Activated T-cell treated with anti-CD3 and anti-CD28 coated beads, Interleukin-2, amount 50 U/mL, for 72 hours (primary cell): ENCODE data around the gene CDR2L. TPM values are rescaled to one million over a fixed set of nuclear protein-coding genes. Genes with fewer than 3 reads are reported as not detected.
"Not testable (repeated sequence)": the region's sequence is repeated elsewhere in the genome, so short reads cannot be mapped to it uniquely, and the experiment has no call there.

ENCODE experiments used
- ATAC-seq, 2 donors: fragments of 150-1000 bp; cut with Tn5 transposase; replicated peaks in 1 of 2; 2 replicates each; pipeline ENCODE4 v1.10.0; 2021; ENCODE audit warnings: moderate library complexity in 2 of 2, mild to moderate bottlenecking in 1 of 2
- DNase-seq, 2 donors: peaks; one replicate each; pipeline ENCODE4 v3.0.0; 2021 to 2022; ENCODE audit warnings: mixed read lengths in 1 of 2
- H3K27ac Mint-ChIP-seq: one replicate; pipeline ENCODE4 v1.8.0; 2022; ENCODE audit warnings: mild to moderate bottlenecking, moderate library complexity, mixed read lengths
- H3K27me3 Mint-ChIP-seq: one replicate; pipeline ENCODE4 v1.8.0; 2022; ENCODE audit warnings: low read depth, mixed read lengths
- H3K36me3 Mint-ChIP-seq, 2 donors: one replicate each; pipeline ENCODE4 v1.8.0; 2022; ENCODE audit warnings: mixed read lengths in 2 of 2, mild to moderate bottlenecking in 1 of 2; ENCODE audit not compliant: insufficient read depth in 2 of 2
- H3K4me1 Mint-ChIP-seq: one replicate; pipeline ENCODE4 v1.8.0; 2022; ENCODE audit warnings: low read depth, mixed read lengths
- H3K4me3 Mint-ChIP-seq, 2 donors: one replicate each; pipeline ENCODE4 v1.8.0; 2022; ENCODE audit warnings: mild to moderate bottlenecking in 2 of 2, mixed read lengths in 2 of 2, moderate library complexity in 2 of 2
- H3K9me3 Mint-ChIP-seq, 2 donors: one replicate each; pipeline ENCODE4 v1.8.0; 2022; ENCODE audit warnings: mixed read lengths in 2 of 2
- total RNA-seq, 2 donors: library from RNA; stranded (reverse); gene quantifications; one replicate each; pipeline ENCODE4 v1.2.3, GENCODE V29; 2022

Gene CDR2L
- total RNA-seq, 2 donors from 2014 or later = 0.56 to 0.72 TPM

DNA sequence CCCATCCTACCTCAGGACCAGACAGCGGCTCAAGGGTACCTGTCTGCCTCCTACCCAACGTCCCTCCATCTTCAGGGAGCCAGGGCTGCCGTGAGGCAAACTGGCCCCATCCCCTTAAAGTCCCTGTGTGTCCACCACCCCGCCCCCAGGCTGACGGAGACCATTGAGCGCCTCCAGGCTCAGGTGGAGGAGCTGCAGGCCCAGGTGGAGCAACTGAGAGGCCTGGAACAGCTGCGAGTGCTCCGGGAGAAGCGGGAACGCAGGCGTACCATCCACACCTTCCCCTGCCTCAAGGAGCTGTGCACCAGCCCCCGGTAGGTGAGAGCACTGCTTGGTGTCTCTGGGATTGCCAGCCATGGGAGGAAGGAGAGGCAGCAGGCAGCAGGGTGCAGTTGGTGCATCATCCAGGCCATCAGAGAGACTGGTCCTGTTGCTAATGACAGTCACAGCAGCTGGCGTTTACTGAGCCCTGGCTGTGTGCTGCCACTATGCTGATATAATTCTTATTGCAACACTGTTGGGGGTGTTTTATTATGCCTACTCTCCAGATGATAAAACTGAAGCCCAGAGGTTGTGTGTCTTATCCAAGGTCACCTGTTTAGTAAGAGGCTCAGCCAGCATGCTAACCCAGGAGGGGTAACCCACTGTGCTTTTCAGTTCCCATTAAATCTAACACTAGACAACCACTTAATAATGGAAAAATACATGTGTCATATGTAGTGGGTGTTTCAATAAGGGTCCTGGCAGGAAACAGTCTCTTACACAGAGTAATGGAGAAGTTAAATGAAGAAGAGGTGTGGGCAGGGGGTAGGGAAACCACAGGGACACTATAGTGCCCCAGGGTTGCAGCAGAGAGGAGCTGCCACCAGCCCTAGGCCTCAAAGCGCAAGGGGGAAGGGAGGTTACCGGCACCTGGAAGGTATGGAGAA lies 14.7 kb downstream of the CDR2L start:
- Mint-ChIP-seq H3K4me3 (no peak overlapping the region), H3K4me1 (no peaks in the 10 kb centered on the region), H3K36me3 (no peaks in the 10 kb centered on the region), H3K9me3 (no peaks in the 10 kb centered on the region), H3K27ac (no peak overlapping the region), H3K27me3 (no peaks in the 10 kb centered on the region)
- no peak for DNase-seq
- ATAC-seq = no peak

DNA sequence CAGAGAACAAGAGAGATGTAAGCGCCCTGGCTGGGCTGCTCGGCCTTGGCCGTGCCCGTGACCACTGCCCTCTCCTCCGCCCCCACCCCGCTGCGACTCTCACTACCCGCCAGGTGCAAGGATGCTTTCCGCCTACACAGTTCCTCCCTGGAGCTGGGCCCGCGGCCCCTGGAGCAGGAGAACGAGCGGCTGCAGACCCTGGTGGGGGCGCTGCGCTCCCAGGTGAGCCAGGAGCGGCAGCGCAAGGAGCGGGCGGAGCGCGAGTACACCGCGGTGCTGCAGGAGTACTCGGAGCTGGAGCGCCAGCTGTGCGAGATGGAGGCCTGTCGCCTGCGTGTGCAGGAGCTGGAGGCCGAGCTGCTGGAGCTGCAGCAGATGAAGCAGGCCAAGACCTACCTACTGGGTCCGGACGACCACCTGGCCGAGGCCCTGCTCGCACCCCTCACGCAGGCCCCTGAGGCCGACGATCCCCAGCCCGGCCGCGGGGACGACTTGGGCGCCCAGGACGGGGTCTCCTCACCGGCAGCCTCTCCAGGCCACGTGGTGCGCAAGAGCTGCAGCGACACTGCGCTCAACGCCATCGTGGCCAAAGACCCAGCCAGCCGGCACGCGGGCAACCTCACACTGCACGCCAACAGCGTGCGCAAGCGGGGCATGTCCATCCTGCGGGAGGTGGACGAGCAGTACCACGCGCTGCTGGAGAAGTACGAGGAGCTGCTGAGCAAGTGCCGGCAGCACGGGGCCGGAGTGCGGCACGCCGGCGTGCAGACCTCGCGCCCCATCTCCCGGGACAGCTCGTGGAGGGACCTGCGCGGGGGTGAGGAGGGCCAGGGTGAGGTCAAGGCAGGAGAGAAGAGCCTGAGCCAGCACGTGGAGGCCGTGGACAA lies 15.9 kb downstream of the CDR2L start:
- no peaks in the 10 kb centered on the region for H3K4me1 Mint-ChIP-seq
- H3K9me3 Mint-ChIP-seq = no peaks in the 10 kb centered on the region
- H3K27ac Mint-ChIP-seq = no peak overlapping the region

DNA sequence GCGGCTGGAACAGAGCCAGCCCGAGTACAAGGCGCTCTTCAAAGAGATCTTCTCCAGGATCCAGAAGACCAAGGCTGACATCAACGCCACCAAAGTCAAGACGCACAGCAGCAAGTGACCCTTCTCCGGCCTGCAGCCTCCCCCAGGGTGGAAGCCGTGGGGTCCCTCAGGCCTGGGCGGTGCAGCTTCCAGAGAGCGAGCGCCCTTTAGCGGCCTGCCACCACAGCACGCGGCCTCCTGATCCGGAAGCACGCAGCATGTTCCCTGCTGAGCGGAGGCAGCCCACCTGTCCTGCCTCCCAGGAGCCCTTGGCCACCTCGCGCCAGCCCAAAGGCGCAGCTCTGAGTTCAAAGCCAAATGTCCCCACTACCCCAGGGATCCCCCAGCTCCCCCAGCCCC lies 16.5 kb downstream of the CDR2L start:
- no peaks in the 10 kb centered on the region for H3K9me3 Mint-ChIP-seq
- H3K4me3 Mint-ChIP-seq = no peak overlapping the region
- H3K27ac Mint-ChIP-seq = no peak overlapping the region
- H3K36me3 Mint-ChIP-seq = no peaks in the 10 kb centered on the region
- H3K27me3 Mint-ChIP-seq = no peaks in the 10 kb centered on the region
- no peaks in the 10 kb centered on the region for H3K4me1 Mint-ChIP-seq
- ATAC-seq (no peak), DNase-seq (no peak)

More for the DNA sequence above, 15.9 kb downstream of the CDR2L start:
- H3K36me3 Mint-ChIP-seq = no peaks in the 10 kb centered on the region
- DNase-seq (no peak), ATAC-seq (no peak)
- H3K4me3 Mint-ChIP-seq = no peak overlapping the region
- H3K27me3 Mint-ChIP-seq = no peaks in the 10 kb centered on the region

DNA sequence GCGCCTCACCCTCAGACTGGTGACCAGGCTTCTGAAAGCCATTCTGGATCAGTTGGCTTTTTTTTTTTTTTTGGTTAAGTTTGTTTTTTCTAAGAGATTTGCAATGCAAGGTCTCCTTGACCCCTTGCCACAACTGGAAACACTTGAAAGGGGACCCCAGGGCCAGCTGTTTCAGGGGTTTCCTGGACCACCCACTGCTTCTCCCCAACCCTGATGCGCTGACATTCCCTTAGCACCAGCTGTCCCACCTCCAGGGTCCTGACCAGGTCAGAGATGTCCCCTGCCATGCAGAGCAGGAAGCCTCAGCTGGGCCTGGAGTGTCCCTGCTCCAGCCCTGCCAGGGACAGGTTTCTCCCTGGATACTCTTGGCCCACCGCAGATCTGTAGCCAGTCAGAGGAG lies 16.9 kb downstream of the CDR2L start:
- ATAC-seq (no peak), DNase-seq (no peak)
- H3K27me3 Mint-ChIP-seq = no peaks in the 10 kb centered on the region
- H3K4me1 Mint-ChIP-seq = no peaks in the 10 kb centered on the region
- H3K36me3 Mint-ChIP-seq = no peaks in the 10 kb centered on the region
- H3K4me3 Mint-ChIP-seq = no peak overlapping the region
- no peaks in the 10 kb centered on the region for H3K9me3 Mint-ChIP-seq
- no peak overlapping the region for H3K27ac Mint-ChIP-seq

DNA sequence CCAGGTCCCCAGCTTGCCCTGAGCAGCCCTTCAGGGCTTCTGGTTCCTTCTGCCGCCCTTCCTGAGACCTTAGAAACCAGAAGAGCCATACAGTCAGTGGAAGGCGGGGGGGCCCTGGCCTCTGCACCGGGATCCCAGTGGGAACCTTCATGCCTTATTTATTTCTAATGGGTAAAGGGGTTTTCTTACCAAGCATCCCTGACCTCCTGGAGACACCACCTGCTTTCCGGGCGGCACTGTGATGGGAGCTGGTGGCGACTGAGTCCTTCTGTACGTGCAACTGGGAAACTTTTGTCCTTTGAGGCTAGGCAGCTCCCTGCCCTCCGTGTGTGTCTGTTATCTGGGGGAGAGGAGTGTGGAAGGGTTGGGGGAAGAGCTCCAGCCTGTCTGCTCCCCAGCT lies 17.9 kb downstream of the CDR2L start:
- Mint-ChIP-seq H3K9me3 (no peaks in the 10 kb centered on the region), H3K36me3 (no peaks in the 10 kb centered on the region), H3K27ac (no peak overlapping the region), H3K27me3 (no peaks in the 10 kb centered on the region), H3K4me1 (no peaks in the 10 kb centered on the region), H3K4me3 (no peak overlapping the region)
- no peak for DNase-seq
- no peak for ATAC-seq

DNA sequence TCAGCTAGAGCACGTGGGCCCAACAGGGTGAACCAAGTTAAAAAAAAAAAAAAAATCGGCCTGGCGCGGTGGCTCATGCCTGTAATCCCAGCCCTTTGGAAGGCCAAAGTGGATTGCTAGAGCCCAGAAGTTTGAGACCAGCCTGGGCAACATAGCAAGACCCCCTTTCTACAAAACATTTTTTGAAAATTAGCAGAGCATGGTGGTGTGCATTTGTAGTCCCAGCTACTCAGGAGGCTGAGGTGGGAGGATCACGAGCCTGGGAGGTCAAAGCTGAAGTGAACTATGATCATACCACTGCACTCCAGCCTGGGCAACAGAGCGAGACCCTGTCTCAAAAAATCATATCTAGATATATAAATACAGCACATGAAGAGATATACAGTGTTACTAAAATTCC lies 18.7 kb downstream of the CDR2L start:
- not testable (repeated sequence) for DNase-seq, H3K27me3 Mint-ChIP-seq, ATAC-seq, H3K9me3 Mint-ChIP-seq, H3K27ac Mint-ChIP-seq, H3K4me3 Mint-ChIP-seq, H3K36me3 Mint-ChIP-seq, H3K4me1 Mint-ChIP-seq

DNA sequence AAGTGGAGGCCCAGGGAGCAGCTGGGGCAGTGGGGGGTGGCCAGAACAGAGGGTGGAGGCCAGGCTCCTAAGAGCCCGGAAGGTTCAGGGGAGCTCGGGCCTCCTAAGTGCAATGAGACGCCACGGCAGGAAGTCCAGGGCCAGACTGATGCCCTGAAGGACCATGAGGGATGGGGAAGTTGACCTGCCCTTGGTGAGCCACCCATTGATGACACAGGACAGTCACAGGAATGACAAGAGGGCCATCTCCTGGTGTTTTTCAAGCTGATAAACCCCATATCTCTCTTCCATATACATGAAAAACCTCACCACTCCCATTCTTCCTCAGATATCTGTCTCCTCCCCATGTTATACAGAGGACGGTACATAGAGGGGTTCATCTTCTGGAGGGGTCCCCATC lies 19.2 kb downstream of the CDR2L start:
- H3K9me3 Mint-ChIP-seq = no peaks in the 10 kb centered on the region
- no peak overlapping the region for H3K4me3 Mint-ChIP-seq
- H3K27me3 Mint-ChIP-seq = no peaks in the 10 kb centered on the region
- DNase-seq = no peak
- no peak overlapping the region for H3K27ac Mint-ChIP-seq
- H3K4me1 Mint-ChIP-seq = peaks cover 10% of the 10 kb centered on the region
- no peak for ATAC-seq
- H3K36me3 Mint-ChIP-seq = no peaks in the 10 kb centered on the region

DNA sequence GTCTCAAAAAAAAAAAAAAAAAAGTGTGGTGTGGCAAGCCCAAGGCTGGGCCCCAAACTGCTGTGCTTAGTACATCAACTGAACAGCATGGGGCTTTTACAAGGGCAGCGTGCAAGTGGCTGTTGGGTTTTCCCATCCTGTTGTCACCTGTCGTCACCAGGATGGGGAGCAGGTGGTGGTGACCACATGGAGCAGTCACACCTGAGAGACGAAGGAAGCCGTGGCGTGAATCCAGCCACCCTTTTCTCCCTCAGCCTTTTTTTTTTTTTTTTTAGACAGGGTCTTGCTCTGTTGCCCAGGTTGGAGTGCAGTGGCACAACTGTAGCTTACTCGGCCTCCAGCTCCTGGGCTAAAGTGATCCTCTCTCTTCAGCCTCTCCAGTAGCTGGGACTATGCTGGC lies 20.9 kb downstream of the CDR2L start:
- Mint-ChIP-seq H3K9me3 (no peaks in the 10 kb centered on the region), H3K4me3 (no peak overlapping the region), H3K4me1 (peaks cover 20% of the 10 kb centered on the region), H3K27ac (no peak overlapping the region), H3K27me3 (no peaks in the 10 kb centered on the region), H3K36me3 (no peaks in the 10 kb centered on the region)
- ATAC-seq (no peak), DNase-seq (no peak)

DNA sequence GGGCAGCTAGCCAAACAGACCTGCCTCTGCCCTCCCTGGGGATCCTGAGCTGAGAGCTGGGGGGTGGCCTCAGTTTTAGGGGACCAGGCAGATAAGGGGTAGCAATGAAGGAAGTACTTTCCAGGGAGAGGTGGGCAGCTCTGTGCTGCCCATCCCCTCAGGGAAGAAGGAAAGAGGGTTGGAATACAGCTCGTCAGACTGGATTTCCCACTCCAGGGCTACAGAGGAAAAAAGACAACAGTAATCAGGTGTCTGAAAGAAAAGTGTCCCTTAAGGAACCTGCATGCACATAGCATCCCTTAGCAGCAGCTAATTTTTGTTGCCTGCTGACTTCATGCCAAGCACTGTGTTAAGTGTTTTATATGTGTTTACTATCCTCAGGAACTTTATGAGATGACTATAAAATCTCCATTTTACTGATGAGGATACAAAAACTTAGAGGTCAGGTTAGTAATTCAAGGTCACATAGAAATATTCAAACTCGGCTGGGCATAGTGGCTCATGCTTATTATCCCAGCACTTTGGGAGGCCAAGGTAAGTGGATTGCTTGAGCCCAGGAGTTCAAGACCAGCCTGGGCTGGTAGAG lies 21.8 kb downstream of the CDR2L start:
- Mint-ChIP-seq H3K36me3 (peaks cover 0 to 2% of the 10 kb centered on the region in 2 donors), H3K27ac (no peak overlapping the region), H3K27me3 (no peaks in the 10 kb centered on the region), H3K4me1 (peaks cover 28% of the 10 kb centered on the region), H3K4me3 (no peak overlapping the region), H3K9me3 (no peaks in the 10 kb centered on the region)
- DNase-seq = no peak
- no peak for ATAC-seq

DNA sequence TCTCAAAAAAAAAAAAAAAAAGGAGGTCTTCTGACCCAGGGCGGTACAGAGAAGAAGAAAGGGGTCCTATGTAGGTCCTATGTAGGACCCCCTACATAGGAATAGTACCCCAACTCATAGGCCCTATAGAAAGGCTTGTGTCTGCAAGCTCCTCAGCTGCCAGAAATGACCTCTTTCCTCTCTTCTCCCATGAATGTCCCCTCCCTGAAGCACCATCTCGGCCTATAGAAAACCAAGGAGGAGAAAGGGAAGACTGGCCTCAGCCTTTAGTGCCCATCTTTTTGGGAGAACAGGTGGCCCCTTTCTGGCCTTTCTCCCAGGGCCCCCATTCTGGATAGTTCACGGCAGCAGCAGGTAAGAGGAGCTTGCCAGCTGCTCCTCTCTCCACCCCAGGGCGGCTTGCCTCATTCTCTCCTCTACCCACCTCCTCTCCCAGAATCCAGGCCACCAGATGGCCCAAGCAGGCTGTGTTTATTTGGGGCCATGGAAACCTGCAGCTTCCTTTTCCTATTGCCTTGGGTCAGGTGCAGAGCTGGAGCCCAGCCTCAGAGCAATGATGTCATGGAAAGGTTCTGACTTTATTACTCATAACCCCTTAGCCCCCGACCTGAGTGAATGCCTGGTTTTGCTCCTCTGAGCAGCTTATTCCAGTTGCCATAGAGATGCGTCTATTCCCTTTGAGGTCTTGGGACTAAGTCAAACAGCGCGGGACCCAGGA lies 23.4 kb downstream of the CDR2L start:
- ATAC-seq = no peak
- H3K9me3 Mint-ChIP-seq = no peaks in the 10 kb centered on the region
- peak overlapping the region; percentile 21 to 93 for H3K4me3 Mint-ChIP-seq
- H3K4me1 Mint-ChIP-seq = peaks cover 40% of the 10 kb centered on the region
- peaks cover 4 to 5% of the 10 kb centered on the region in 2 donors for H3K36me3 Mint-ChIP-seq
- no peak for DNase-seq
- no peaks in the 10 kb centered on the region for H3K27me3 Mint-ChIP-seq
- H3K27ac Mint-ChIP-seq = no peak overlapping the region

DNA sequence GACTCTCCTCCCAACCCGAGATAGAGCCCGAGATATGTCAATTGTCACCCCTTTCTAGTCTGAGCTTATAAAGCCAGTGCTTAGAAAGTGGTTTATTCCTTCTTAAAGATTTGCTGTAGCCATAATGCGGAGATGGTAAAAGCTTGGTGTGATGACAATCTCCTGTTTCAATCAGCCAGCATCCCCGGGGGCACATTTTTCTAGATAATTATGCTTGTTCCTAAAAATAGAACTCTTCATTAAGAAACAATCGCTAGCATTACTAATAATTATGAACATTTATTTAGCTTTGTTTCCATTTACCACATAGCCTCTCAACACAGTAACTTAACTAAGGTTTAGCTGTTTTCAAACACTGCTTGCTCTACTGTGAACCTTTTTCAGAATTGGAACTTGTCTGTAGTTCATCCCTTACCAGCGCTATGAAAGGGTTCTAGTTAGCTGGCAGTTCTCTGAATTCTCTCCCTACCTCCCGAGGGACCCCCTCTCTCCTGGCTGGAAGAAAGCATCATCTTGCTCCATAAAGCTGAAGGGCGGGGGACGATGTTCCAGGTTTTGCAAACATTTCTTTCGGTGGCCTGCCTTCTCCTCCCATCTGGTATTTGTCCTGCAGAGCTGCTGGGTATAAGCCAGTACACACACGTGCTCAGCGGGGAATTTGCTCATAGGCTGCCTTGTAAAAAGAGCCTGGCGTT lies 24.1 kb downstream of the CDR2L start:
- DNase-seq = no peak
- Mint-ChIP-seq H3K36me3 (peaks cover 6% of the 10 kb centered on the region in 2 donors), H3K27ac (peak overlapping the region; percentile 95), H3K4me3 (peak overlapping the region; percentile 79 to 93), H3K9me3 (no peaks in the 10 kb centered on the region), H3K27me3 (no peaks in the 10 kb centered on the region), H3K4me1 (peaks cover 40% of the 10 kb centered on the region)
- no peak for ATAC-seq

DNA sequence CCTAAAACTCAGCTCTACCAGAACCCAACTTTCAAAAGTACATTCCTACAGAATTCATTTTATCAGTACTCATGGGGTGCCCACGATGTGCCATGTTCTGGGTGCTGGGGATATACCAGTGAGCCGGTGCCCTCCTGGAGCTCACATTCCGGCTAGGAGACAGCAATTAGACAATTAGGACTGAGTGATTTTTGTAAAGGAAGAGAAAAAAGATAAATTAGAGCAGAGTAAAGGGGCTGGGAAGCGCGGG lies 24.6 kb downstream of the CDR2L start:
- H3K4me3 Mint-ChIP-seq = peak overlapping the region; percentile 79 to 93
- H3K27ac Mint-ChIP-seq = peak overlapping the region; percentile 95
- DNase-seq (no peak), ATAC-seq (no peak)
- H3K27me3 Mint-ChIP-seq = no peaks in the 10 kb centered on the region
- H3K4me1 Mint-ChIP-seq = peaks cover 40% of the 10 kb centered on the region
- peaks cover 6% of the 10 kb centered on the region in 2 donors for H3K36me3 Mint-ChIP-seq
- no peaks in the 10 kb centered on the region for H3K9me3 Mint-ChIP-seq
